Skin epidermis (tissue), 12 donors: Measurements from ENCODE around the gene MOK.
A peak's percentile ranks its signal among the peaks of the same experiment; 100 is the strongest.

ENCODE experiments used
- H3K27ac ChIP-seq, 21 experiments: fragments of 200-600 bp; sonication (generic) in 11 of 21; one replicate each; pipeline ENCODE4 v1.5.0; 2020; ENCODE audit warnings: mild to moderate bottlenecking in 3 of 21, inconsistent platforms in 2 of 21, moderate library complexity in 2 of 21
- H3K4me3 ChIP-seq, 7 experiments: fragments of 200-600 bp; sonication (generic) in 2 of 7; one replicate each; pipeline ENCODE4 v1.5.0; 2020; ENCODE audit warnings: inconsistent platforms in 2 of 7, mild to moderate bottlenecking in 2 of 7, moderate library complexity in 1 of 7

Gene MOK

DNA sequence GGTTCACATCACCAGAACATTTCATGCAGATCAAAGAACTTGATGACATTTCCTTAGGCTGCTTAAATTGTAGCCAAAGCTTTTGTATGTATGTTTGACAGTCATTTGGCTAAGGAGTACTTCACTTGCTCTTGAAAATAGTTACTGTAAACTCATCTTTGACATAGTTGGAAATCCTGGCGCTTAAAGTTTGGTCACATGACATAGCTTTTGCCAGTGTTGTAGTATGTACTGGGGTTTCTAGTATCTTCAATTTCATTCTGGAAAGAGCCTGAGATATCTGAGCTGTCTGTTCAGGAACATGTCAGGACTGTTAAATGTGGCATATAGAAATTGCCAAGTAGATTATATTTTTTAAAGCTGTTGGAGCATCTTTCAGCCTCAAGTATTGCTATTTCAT, 109.5 kb downstream of the MOK start:
- Histone ChIP-seq H3K27ac (no peak overlapping the region), H3K4me3 (no peak overlapping the region)

DNA sequence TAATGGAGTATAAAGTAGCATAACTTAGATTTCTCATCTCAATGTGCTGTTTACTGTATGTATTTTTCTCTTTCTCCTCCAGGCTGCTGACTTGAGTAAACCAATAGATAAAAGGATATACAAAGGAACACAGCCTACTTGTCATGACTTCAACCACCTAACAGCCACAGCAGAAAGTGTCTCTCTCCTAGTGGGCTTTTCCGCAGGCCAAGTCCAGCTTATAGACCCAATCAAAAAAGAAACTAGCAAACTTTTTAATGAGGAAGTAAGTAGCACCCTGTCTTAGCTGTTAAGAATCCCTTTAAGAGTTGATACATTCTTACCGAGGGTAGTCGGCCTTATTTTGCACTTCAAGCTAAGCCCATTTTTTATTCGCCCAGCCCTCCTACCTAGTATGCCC, 110.1 kb downstream of the MOK start:
- H3K27ac ChIP-seq, result no peak overlapping the region
- no peak overlapping the region for H3K4me3 ChIP-seq

DNA sequence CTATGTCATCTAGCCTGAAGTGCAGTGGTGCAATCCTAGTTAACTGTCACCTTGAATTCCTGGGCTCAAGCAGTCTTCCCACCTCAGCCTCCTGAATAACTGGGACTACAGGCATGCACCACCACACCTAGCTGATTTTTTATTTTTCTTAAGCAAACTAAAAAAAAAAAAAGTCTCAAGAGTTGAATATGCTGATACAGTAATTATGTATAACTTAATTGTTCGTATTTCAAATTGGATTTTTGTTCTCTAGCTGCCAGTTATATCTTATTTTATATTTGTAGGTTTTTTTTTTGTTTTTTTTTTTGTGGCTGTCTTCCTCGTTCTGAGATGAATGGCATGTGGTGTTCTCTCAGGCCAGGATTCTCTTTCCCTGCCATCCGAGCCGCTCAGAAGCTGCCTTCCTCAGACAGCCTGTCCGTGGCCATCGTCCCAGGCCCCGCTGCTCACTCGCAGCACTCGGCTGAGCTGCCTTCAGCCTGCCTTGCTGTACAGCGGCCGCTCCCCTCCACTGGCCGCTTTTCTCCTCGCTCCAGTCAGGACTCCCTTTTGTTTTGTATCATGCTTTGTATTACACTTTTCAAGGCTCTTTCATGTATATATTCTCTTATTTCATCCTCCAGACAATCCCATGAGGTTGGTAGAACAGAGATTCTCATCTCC, 112.0 kb downstream of the MOK start:
- Histone ChIP-seq H3K4me3 (no peak overlapping the region), H3K27ac (no peak overlapping the region)

DNA sequence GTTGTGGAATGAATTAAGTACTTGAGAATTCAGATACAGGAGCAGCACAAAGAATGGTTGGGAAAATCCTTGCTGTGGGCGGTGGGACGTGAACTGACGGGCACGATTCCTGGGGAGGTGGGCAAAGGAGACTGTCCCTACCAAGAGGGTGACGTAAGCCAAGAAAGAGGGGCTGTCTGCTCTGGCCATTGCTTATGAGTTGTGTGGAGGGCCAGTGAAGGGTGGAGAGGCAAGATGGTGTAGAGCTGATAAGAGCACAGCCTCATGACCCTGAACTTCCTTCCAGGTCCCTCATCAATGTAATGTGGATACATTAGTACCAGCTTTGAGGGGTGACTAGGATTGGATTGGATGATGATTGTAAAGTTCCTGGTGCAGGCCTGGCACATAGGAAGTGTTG, 115.1 kb downstream of the MOK start:
- no peak overlapping the region for H3K27ac ChIP-seq
- no peak overlapping the region for H3K4me3 ChIP-seq

- Histone ChIP-seq H3K27ac (peak overlapping the region in 17 of 21 experiments; percentile 5 to 85 (median 68)), H3K4me3 (no peak overlapping the region)
Observed at GRCh38 chr14:102188187-102188586, 116.8 kb downstream of the MOK start.

DNA sequence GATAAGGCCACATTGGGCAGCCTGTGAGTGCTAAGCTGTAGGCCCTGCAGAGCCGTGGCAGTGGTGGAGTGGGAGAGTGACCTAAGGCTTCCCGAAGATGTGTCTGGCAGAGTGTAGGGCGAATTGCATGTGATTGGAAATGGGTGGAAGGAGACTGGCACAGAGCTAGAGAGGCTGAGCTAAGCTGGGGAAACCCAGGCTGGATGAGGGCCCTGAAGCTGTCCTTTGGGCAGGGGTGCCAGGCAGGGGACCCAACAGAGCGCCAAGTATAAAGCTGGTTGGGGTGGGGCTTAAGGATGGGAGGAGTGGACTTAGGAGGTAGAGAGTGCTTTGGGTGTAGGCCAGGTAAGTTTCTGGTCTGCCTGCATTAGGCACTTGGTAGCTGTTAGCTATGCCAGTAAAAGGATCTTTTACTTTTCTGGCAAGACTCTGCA, 117.4 kb downstream of the MOK start:
- H3K4me3 ChIP-seq, result peak overlapping the region in 1 of 7 experiments; percentile 2
- H3K27ac ChIP-seq, result peak overlapping the region in 20 of 21 experiments; percentile 5 to 85 (median 64)

DNA sequence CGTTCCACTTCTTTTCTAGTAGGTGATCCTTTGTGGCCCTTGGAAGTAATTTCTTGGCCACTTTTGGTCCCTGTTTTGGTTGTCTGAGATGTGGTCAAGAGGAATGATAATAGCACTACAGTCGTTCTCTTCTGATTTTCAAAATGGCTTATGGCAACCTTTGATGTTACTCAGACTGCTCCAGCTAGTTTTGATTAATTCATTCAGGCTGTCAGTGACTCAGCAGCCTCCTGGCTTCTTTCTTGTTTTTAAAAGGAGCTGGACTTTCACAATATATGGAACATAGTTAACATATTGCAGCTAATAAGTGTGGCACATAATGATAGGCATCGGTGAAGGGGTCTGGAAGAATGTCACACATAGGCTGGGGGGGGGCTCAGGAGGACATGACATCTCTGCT, 117.9 kb downstream of the MOK start:
- peak overlapping the region in 20 of 21 experiments; percentile 22 to 85 (median 72) for H3K27ac ChIP-seq
- H3K4me3 ChIP-seq, result peak overlapping the region in 1 of 7 experiments; percentile 2

- H3K27ac ChIP-seq, result no peak overlapping the region
- no peak overlapping the region for H3K4me3 ChIP-seq
Observed at GRCh38 chr14:102185360-102185759, 119.6 kb downstream of the MOK start.

DNA sequence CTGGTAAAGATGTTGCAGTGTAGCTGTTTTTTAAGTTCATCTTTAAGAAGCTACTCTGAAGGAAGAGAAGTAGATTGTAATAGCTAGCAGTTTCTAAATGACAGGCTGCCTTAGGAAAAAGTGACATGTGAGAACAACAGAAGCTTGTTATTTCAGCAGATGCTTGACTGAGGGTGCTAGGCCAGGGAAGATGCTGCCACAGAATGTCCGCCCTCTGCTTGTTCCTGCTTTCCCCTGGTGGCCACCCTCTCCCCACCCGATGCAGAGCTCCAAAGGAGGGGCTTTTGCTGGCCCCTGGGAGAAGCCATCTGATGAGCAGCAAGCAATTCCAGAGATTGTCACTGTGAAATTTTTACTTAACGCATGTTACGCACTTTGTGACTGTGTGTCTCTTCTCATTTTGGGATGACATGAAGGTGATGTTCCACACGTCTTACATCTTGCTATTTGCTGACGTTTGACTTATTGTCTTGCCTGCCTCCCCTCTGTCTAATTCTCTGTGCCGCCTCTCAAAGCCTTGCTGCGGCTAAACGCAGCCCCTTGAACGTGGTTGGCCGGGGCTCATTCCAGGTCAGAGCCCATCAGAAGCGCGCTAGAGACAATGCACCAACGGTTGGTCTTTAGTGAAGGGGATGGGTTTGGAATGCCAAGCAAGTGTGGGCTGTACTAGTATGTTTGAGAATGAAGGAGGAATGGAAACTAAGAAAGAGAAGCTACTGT, 120.5 kb downstream of the MOK start:
- no peak overlapping the region for H3K4me3 ChIP-seq

DNA sequence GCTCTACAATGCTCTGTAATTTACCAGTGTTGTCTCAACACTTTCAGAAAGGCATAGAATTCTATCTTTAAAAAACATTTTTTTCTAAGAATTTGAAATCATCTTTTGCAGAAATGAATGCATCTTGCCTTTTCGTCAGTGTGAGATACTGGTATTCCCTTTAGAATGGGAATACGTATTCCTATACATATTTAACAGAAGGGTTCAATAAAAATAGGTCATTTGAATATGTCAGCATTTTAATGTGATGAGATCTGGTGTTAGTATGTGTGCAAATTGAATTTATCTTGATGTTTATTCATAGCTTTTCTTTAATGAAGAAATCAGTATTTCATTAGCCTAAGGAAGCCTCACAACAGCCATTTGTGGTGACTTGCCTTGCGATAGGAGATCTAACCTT, 121.1 kb downstream of the MOK start:
- Histone ChIP-seq H3K4me3 (no peak overlapping the region), H3K27ac (peak overlapping the region in 1 of 21 experiments; percentile 32)

More for the DNA sequence above, 120.5 kb downstream of the MOK start:
- peak overlapping the region in 1 of 21 experiments; percentile 32 for H3K27ac ChIP-seq

GRCh38 chr14:102182936-102183619, 121.9 kb downstream of the MOK start:
- no peak overlapping the region for H3K4me3 ChIP-seq
- H3K27ac ChIP-seq, result peak overlapping the region in 2 of 21 experiments; percentile 6 to 19

DNA sequence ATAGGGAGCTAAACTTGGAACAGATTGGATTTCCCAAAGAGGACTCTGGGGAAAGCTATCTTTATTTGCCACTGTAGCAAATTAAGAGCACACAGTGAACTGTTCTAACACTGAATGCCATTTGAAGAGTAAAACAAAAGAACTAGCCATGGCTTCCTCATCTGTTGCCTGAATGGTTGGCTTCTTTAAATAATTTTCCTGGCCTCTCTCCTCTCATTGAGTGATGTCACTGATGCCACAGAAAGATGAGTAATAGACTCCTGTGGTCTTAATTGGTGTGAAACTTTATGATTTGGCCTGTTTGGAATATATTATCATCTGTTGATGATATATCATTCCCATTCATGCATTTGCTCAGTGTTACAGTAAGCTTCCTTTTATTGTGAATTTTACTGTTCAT, 122.8 kb downstream of the MOK start:
- Histone ChIP-seq H3K27ac (peak overlapping the region in 1 of 21 experiments; percentile 25), H3K4me3 (no peak overlapping the region)

- Histone ChIP-seq H3K4me3 (no peak overlapping the region), H3K27ac (no peak overlapping the region)
Observed at GRCh38 chr14:102181187-102181586, 123.8 kb downstream of the MOK start.

- Histone ChIP-seq H3K4me3 (no peak overlapping the region), H3K27ac (no peak overlapping the region)
Observed at GRCh38 chr14:102180248-102180998, 124.5 kb downstream of the MOK start.
